Activated naive CD4-positive, alpha-beta T cell treated with anti-CD3 and anti-CD28 coated beads, Interleukin-2, amount 50 U/mL, for 24 hours (primary cell): ENCODE results near the gene TTC8.

ENCODE experiments used
- H3K27ac Mint-ChIP-seq: one replicate; pipeline ENCODE4 v1.8.0; 2021; ENCODE audit warnings: mild to moderate bottlenecking, mixed read lengths
- H3K27me3 Mint-ChIP-seq: one replicate; pipeline ENCODE4 v1.8.0; 2021; ENCODE audit warnings: mixed read lengths
- H3K36me3 Mint-ChIP-seq: one replicate; pipeline ENCODE4 v1.8.0; 2021; ENCODE audit warnings: mixed read lengths
- H3K4me1 Mint-ChIP-seq: one replicate; pipeline ENCODE4 v1.8.0; 2021; ENCODE audit warnings: mixed read lengths
- H3K4me3 Mint-ChIP-seq: one replicate; pipeline ENCODE4 v1.8.0; 2021; ENCODE audit warnings: mild to moderate bottlenecking, mixed read lengths
- H3K9me3 Mint-ChIP-seq: one replicate; pipeline ENCODE4 v1.8.0; 2021; ENCODE audit warnings: mixed read lengths

TTC8 gene

GRCh38 chr14:88872976-88873375 lies 48.5 kb downstream of the TTC8 start:
- Mint-ChIP-seq H3K4me1 (peaks cover 4% of the 10 kb centered on the region), H3K36me3 (no peaks in the 10 kb centered on the region), H3K27ac (no peak overlapping the region), H3K4me3 (no peak overlapping the region), H3K27me3 (no peaks in the 10 kb centered on the region), H3K9me3 (no peaks in the 10 kb centered on the region)

- Mint-ChIP-seq H3K27me3 (no peaks in the 10 kb centered on the region), H3K27ac (no peak overlapping the region), H3K9me3 (peaks cover 8% of the 10 kb centered on the region), H3K4me3 (no peak overlapping the region), H3K4me1 (peaks cover 4% of the 10 kb centered on the region), H3K36me3 (peaks cover 13% of the 10 kb centered on the region)
These were observed 52.7 kb downstream of the TTC8 start for GRCh38 chr14:88877192-88877591.

GRCh38 chr14:88879022-88879421 lies 54.6 kb downstream of the TTC8 start:
- Mint-ChIP-seq H3K27ac (no peak overlapping the region), H3K9me3 (peaks cover 8% of the 10 kb centered on the region), H3K27me3 (no peaks in the 10 kb centered on the region), H3K4me3 (no peak overlapping the region), H3K4me1 (peaks cover 4% of the 10 kb centered on the region), H3K36me3 (peaks cover 20% of the 10 kb centered on the region)

- no peaks in the 10 kb centered on the region for H3K27me3 Mint-ChIP-seq
- H3K9me3 Mint-ChIP-seq: peaks cover 8% of the 10 kb centered on the region
- no peak overlapping the region for H3K27ac Mint-ChIP-seq
- H3K4me1 Mint-ChIP-seq: peaks cover under 1% of the 10 kb centered on the region
- peaks cover 20% of the 10 kb centered on the region for H3K36me3 Mint-ChIP-seq
- no peak overlapping the region for H3K4me3 Mint-ChIP-seq
These were observed 57.8 kb downstream of the TTC8 start for GRCh38 chr14:88882236-88882635.

- H3K27me3 Mint-ChIP-seq: peaks cover 6% of the 10 kb centered on the region
- no peak overlapping the region for H3K4me3 Mint-ChIP-seq
- no peaks in the 10 kb centered on the region for H3K36me3 Mint-ChIP-seq
- no peaks in the 10 kb centered on the region for H3K9me3 Mint-ChIP-seq
- no peaks in the 10 kb centered on the region for H3K4me1 Mint-ChIP-seq
- H3K27ac Mint-ChIP-seq: no peak overlapping the region
These were observed 70.7 kb downstream of the TTC8 start for GRCh38 chr14:88895116-88895515.

GRCh38 chr14:88901189-88901588 lies 76.7 kb downstream of the TTC8 start:
- H3K27me3 Mint-ChIP-seq: peaks cover 6% of the 10 kb centered on the region
- H3K36me3 Mint-ChIP-seq: no peaks in the 10 kb centered on the region
- no peak overlapping the region for H3K4me3 Mint-ChIP-seq
- H3K9me3 Mint-ChIP-seq: no peaks in the 10 kb centered on the region
- no peak overlapping the region for H3K27ac Mint-ChIP-seq
- no peaks in the 10 kb centered on the region for H3K4me1 Mint-ChIP-seq

GRCh38 chr14:88901991-88902390 lies 77.5 kb downstream of the TTC8 start:
- H3K27ac Mint-ChIP-seq: no peak overlapping the region
- no peaks in the 10 kb centered on the region for H3K4me1 Mint-ChIP-seq
- no peaks in the 10 kb centered on the region for H3K9me3 Mint-ChIP-seq
- H3K36me3 Mint-ChIP-seq: no peaks in the 10 kb centered on the region
- H3K4me3 Mint-ChIP-seq: no peak overlapping the region
- peaks cover 8% of the 10 kb centered on the region for H3K27me3 Mint-ChIP-seq

- Mint-ChIP-seq H3K4me1 (no peaks in the 10 kb centered on the region), H3K9me3 (peaks cover under 1% of the 10 kb centered on the region), H3K27ac (no peak overlapping the region), H3K27me3 (peaks cover 7% of the 10 kb centered on the region), H3K4me3 (no peak overlapping the region), H3K36me3 (no peaks in the 10 kb centered on the region)
These were observed 78.4 kb downstream of the TTC8 start for GRCh38 chr14:88902850-88903249.

- no peaks in the 10 kb centered on the region for H3K36me3 Mint-ChIP-seq
- peaks cover 15% of the 10 kb centered on the region for H3K27me3 Mint-ChIP-seq
- H3K4me1 Mint-ChIP-seq: no peaks in the 10 kb centered on the region
- no peak overlapping the region for H3K4me3 Mint-ChIP-seq
- peaks cover 5% of the 10 kb centered on the region for H3K9me3 Mint-ChIP-seq
- H3K27ac Mint-ChIP-seq: no peak overlapping the region
These were observed 79.8 kb downstream of the TTC8 start for GRCh38 chr14:88904206-88904647.

GRCh38 chr14:88904864-88905263 lies 80.4 kb downstream of the TTC8 start:
- no peak overlapping the region for H3K27ac Mint-ChIP-seq
- no peaks in the 10 kb centered on the region for H3K4me1 Mint-ChIP-seq
- no peaks in the 10 kb centered on the region for H3K36me3 Mint-ChIP-seq
- H3K9me3 Mint-ChIP-seq: peaks cover 5% of the 10 kb centered on the region
- H3K27me3 Mint-ChIP-seq: peaks cover 15% of the 10 kb centered on the region
- no peak overlapping the region for H3K4me3 Mint-ChIP-seq

- H3K36me3 Mint-ChIP-seq: no peaks in the 10 kb centered on the region
- H3K4me1 Mint-ChIP-seq: no peaks in the 10 kb centered on the region
- no peak overlapping the region for H3K27ac Mint-ChIP-seq
- H3K9me3 Mint-ChIP-seq: peaks cover 5% of the 10 kb centered on the region
- no peak overlapping the region for H3K4me3 Mint-ChIP-seq
- peaks cover 13% of the 10 kb centered on the region for H3K27me3 Mint-ChIP-seq
These were observed 83.8 kb downstream of the TTC8 start for GRCh38 chr14:88908216-88908615.

- Mint-ChIP-seq H3K4me1 (no peaks in the 10 kb centered on the region), H3K27me3 (peaks cover 12% of the 10 kb centered on the region), H3K36me3 (no peaks in the 10 kb centered on the region), H3K27ac (no peak overlapping the region), H3K9me3 (peaks cover 5% of the 10 kb centered on the region), H3K4me3 (no peak overlapping the region)
These were observed 85.9 kb downstream of the TTC8 start for GRCh38 chr14:88910386-88910785.

GRCh38 chr14:88911809-88912208 lies 87.4 kb downstream of the TTC8 start:
- H3K27ac Mint-ChIP-seq: no peak overlapping the region
- no peaks in the 10 kb centered on the region for H3K36me3 Mint-ChIP-seq
- H3K4me1 Mint-ChIP-seq: no peaks in the 10 kb centered on the region
- H3K9me3 Mint-ChIP-seq: peaks cover 5% of the 10 kb centered on the region
- peaks cover 14% of the 10 kb centered on the region for H3K27me3 Mint-ChIP-seq
- H3K4me3 Mint-ChIP-seq: no peak overlapping the region

GRCh38 chr14:88914956-88915355 lies 90.5 kb downstream of the TTC8 start:
- no peaks in the 10 kb centered on the region for H3K9me3 Mint-ChIP-seq
- H3K4me3 Mint-ChIP-seq: no peak overlapping the region
- H3K27ac Mint-ChIP-seq: no peak overlapping the region
- no peaks in the 10 kb centered on the region for H3K36me3 Mint-ChIP-seq
- no peaks in the 10 kb centered on the region for H3K4me1 Mint-ChIP-seq
- H3K27me3 Mint-ChIP-seq: peaks cover 8% of the 10 kb centered on the region

- H3K9me3 Mint-ChIP-seq: peaks cover under 1% of the 10 kb centered on the region
- H3K36me3 Mint-ChIP-seq: no peaks in the 10 kb centered on the region
- H3K4me1 Mint-ChIP-seq: no peaks in the 10 kb centered on the region
- H3K27ac Mint-ChIP-seq: no peak overlapping the region
- H3K27me3 Mint-ChIP-seq: peaks cover 21% of the 10 kb centered on the region
- H3K4me3 Mint-ChIP-seq: no peak overlapping the region
These were observed 95.1 kb downstream of the TTC8 start for GRCh38 chr14:88919502-88919901.
